ENCODE data around the gene AEBP2. TPM values are rescaled to one million over a fixed set of nuclear protein-coding genes. Genes with fewer than 3 reads are reported as not detected.
A peak's percentile ranks its signal among the peaks of the same experiment; 100 is the strongest.

The AEBP2 gene
- total and polyA plus RNA-seq, 2 of the 13 experiments (the other 11 are each of a cell fraction or from before 2014, with no cell fraction given): 9.2 to 17.9 TPM

GRCh38 chr12:19439059-19440018 lies at the start of gene AEBP2 (continued):
- TF ChIP-seq AKAP8 (CRISPR knock-in tag; IDR thresholded peaks at IDR 0.05): no peak
- 0 out of 2 replicates have a peak, but pooled peaks have one; percentile 23 for TF ChIP-seq NFYC (CRISPR knock-in tag; IDR thresholded peaks at IDR 0.05)
- TF ChIP-seq MTA3 (CRISPR knock-in tag; IDR thresholded peaks at IDR 0.05): no peak
- TF ChIP-seq ZNF501 (CRISPR knock-in tag; IDR thresholded peaks at IDR 0.05): peak; percentile 73; the same call in 1 of the 2 replicates
- peak; percentile 74 for TF ChIP-seq ISL2 (CRISPR knock-in tag; IDR thresholded peaks at IDR 0.05)
- TF ChIP-seq NR2F6 (IDR thresholded peaks at IDR 0.05): no peak
- peak; percentile 43 for TF ChIP-seq NR2F6 (CRISPR knock-in tag; IDR thresholded peaks at IDR 0.05)
- TF ChIP-seq ZNF17 (CRISPR knock-in tag; IDR thresholded peaks at IDR 0.05): no peak
- TF ChIP-seq ATM (IDR thresholded peaks at IDR 0.05; ENCODE audit: borderline replicate concordance): no peak
- TF ChIP-seq, protein P1, sequence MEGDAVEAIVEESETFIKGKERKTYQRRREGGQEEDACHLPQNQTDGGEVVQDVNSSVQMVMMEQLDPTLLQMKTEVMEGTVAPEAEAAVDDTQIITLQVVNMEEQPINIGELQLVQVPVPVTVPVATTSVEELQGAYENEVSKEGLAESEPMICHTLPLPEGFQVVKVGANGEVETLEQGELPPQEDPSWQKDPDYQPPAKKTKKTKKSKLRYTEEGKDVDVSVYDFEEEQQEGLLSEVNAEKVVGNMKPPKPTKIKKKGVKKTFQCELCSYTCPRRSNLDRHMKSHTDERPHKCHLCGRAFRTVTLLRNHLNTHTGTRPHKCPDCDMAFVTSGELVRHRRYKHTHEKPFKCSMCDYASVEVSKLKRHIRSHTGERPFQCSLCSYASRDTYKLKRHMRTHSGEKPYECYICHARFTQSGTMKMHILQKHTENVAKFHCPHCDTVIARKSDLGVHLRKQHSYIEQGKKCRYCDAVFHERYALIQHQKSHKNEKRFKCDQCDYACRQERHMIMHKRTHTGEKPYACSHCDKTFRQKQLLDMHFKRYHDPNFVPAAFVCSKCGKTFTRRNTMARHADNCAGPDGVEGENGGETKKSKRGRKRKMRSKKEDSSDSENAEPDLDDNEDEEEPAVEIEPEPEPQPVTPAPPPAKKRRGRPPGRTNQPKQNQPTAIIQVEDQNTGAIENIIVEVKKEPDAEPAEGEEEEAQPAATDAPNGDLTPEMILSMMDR (CRISPR knock-in tag; IDR thresholded peaks at IDR 0.05): no peak
- peak; percentile 91; the same call in 1 of the 2 replicates for TF ChIP-seq ARID2 (CRISPR knock-in tag; IDR thresholded peaks at IDR 0.05; ENCODE audit: borderline replicate concordance)
- peak; percentile 79 for TF ChIP-seq ZFP90 (CRISPR knock-in tag; IDR thresholded peaks at IDR 0.05; ENCODE audit: borderline replicate concordance)
- peak; percentile 86; the same call in 1 of the 2 replicates for TF ChIP-seq IRX3 (CRISPR knock-in tag; IDR thresholded peaks at IDR 0.05; ENCODE audit: borderline replicate concordance, low read depth)
- TF ChIP-seq HIVEP1 (CRISPR knock-in tag; IDR thresholded peaks at IDR 0.05): peak; percentile 48; the same call in 1 of the 2 replicates
- TF ChIP-seq KLF15 (CRISPR knock-in tag; IDR thresholded peaks at IDR 0.05; ENCODE audit: borderline replicate concordance): peak; percentile 85
- TF ChIP-seq ZNF615 (CRISPR knock-in tag; IDR thresholded peaks at IDR 0.05; ENCODE audit: borderline replicate concordance): no peak
- no peak for TF ChIP-seq KLF9 (CRISPR knock-in tag; IDR thresholded peaks at IDR 0.05; ENCODE audit: low read depth)
- 0 out of 2 replicates have a peak, but pooled peaks have one; percentile 35 for TF ChIP-seq ZNF235 (CRISPR knock-in tag; IDR thresholded peaks at IDR 0.05; ENCODE audit: borderline replicate concordance)
- TF ChIP-seq ZNF607 (CRISPR knock-in tag; IDR thresholded peaks at IDR 0.05; ENCODE audit: borderline replicate concordance): peak; percentile 91
- TF ChIP-seq SIX4 (CRISPR knock-in tag; IDR thresholded peaks at IDR 0.05): peak; percentile 60; the same call in 1 of the 2 replicates
- TF ChIP-seq SP140L (CRISPR knock-in tag; IDR thresholded peaks at IDR 0.05; ENCODE audit: borderline replicate concordance): no peak
- TF ChIP-seq, protein P2, sequence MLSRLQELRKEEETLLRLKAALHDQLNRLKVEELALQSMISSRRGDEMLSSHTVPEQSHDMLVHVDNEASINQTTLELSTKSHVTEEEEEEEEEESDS (CRISPR knock-in tag; IDR thresholded peaks at IDR 0.05; ENCODE audit: borderline replicate concordance): 0 out of 2 replicates have a peak, but pooled peaks have one; percentile 48
- peak; percentile 68 for TF ChIP-seq ZBTB2 (CRISPR knock-in tag; IDR thresholded peaks at IDR 0.05; ENCODE audit: low read depth)
- TF ChIP-seq ZNF75D (CRISPR knock-in tag; IDR thresholded peaks at IDR 0.05; ENCODE audit: borderline replicate concordance): no peak
- no peak for TF ChIP-seq HNRNPH1 (optimal IDR thresholded peaks at IDR 0.05; ENCODE audit: low read depth, low read length)
- TF ChIP-seq AGO2 (optimal IDR thresholded peaks at IDR 0.05; ENCODE audit: low read depth, low read length): peak; percentile 34
